NCI-H2171 (cell line): ENCODE measurements around the gene SLC17A2.
"Not testable (repeated sequence)": the region's sequence is repeated elsewhere in the genome, so short reads cannot be mapped to it uniquely, and the experiment has no call there.

ENCODE experiments used
- DNase-seq: peaks from one replicate; lab custom pipeline; 2025; lab: John Stamatoyannopoulos, UW

Gene SLC17A2

DNA sequence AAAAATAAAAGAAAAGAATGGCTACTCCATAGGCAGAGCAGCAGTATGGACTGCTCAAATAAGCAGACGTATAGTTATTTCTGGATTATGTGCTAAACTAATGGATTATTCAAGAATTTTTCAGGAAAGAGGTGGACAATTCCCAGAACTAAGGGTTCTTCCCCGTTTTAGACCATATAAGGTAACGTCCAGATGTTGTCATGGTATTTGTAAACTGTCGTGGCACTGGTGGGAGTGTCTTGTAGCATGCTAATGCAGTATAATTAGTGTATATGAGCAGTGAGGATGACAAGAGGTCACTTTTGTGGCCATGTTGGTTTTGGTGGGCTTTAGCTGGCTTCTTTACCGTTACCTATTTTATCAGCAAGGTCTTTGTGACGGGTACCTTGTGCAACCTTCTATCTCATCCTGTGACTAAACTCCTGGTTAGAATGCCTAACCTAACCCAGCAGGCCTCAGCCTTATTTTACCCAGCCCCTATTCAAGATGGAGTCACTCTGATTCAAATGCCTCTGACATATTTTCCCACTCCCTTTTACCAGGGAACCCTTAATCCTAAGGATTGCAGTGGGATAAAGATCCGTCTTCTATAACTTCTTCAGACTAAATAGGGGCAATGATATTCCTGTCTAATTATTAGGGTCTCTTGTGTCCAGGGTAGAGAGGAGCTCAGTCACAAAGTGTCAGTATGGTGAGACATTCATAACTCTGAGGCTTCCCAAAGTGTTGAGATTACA lies 21.0 kb upstream of the SLC17A2 start:
- DNase-seq = no peak

DNA sequence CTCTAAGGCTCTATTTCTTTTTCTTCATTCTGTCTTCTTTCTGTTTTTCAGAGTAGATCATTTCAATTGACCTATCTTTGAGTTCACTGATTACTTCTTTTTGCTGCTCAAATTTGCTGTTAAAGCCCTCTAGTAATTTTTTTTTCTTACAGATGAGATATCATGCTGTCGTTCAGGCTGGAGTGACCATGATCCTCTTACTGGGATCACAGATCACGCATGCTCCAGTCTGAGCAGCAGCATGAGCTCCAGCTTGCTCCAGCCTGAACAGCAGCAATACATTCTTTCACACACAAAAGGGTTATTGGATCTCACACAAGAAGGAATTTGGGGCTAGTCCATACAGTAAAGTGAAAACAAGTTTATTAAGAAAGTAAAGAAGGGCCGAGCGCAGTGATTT lies 19.8 kb upstream of the SLC17A2 start:
- no peak for DNase-seq

DNA sequence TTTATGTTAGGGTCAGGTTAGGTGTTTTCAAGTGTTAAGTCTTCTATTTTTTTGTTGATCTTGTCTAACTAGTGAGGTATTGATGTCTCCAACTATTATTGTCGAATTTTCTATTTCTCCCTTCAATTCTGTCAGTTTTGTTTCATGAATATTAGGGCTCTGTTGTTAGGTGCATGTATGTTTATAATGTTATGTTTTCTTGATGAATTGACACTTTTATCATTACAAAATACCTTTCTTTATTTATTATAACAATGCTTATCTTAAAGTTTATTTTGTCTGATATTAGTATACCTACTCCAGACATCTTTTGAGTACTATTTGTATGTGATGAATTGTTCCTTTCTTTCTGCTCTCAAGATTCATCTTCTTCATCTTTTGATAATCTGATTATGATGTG lies 19.2 kb upstream of the SLC17A2 start:
- no peak for DNase-seq

DNA sequence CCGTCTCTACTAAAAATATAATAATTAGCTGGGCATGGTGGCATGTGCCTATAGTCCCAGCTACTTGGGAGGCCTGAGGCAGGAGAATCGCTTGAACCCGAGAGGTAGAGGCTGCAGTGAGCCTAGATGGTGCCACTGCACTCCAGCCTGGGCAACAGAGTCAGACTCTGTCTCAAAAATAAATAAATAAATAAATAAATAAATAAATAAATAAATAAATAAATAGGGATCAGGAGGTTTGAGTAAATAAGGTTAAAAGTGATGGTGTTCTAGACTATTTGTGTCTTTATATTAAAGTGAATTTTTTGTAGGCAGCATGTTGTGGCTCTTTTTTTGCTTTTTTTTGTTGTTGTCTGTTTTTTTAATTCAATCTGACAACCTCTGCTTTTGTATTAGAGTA lies 17.0 kb upstream of the SLC17A2 start:
- not testable (repeated sequence) for DNase-seq

DNA sequence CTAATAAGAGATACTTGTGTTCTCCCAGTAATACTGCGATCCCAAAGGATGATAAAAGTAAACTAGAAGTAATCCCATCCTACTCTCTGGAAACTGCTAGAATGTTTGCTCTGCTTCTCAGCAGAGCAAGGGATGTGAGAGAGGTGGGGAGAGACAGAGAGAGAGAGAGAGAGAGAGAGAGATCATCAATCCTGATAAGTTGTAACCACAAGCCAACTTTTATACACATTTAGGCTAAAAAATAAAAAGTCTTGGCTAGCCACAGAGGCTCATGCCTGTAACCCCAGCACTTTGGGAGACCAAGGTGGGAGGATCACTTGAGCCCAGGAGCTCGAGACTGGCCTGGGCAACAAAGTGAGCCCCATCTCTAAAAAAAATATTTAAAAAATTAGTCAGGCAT lies 16.1 kb upstream of the SLC17A2 start:
- DNase-seq = no peak

DNA sequence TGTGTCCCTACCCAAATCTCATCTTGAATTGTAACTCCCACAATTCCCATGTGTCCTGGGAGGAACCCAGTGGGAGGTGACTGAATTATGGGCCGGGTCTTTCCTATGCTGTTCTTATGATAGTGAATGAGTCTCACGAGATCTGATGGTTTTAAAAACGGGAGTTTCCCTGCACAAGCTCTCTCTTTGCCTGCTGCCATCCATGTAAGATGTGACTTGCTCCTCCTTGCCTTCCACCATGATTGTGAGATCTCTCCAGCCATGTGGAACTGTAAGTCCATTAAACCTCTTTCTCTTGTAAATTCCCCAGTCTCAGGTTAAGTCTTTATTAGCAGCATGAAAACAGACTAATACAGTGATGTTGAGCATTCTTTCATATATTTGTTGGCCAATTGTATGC lies 15.2 kb upstream of the SLC17A2 start:
- not testable (repeated sequence) for DNase-seq

DNA sequence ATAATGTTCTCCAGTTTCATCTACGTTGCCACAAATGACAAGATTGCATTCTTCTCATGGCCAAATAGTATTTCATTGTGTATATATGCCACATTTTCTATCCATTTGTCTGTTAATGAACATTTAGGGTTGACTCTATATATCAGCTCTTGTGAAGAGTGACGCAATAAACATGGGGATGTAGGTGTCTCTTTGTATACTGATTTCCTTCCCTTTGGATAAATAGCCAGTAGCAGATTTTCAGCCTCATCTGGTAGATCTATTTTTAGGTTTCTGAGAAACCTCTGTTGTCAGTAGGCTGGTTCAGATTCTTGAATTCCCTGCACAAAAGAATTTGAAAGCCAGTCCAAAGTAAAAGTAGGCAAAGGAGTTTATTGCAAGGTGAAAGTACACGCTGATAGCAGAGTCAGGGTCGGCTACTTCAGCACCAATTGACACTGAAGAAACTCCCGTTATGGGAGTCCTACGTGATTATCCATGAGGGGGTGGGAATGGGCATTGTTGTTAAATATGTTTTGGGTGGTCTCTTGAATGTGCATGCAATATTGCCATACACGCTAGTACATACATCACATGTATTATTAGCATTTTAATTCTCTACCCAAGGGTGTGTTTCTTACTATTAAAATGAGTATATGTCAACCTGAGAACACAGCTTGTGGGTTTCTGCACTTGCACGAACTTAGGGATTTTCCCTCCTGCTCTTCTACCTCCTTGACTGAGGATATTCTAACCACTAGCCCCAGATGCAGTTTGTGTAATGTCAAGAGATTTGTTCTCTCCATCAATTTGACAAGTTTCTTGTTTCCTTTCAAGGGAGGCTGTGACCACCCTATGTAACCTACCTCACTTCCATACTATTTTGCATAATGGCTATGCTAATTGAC lies 14.4 kb upstream of the SLC17A2 start:
- no peak for DNase-seq

DNA sequence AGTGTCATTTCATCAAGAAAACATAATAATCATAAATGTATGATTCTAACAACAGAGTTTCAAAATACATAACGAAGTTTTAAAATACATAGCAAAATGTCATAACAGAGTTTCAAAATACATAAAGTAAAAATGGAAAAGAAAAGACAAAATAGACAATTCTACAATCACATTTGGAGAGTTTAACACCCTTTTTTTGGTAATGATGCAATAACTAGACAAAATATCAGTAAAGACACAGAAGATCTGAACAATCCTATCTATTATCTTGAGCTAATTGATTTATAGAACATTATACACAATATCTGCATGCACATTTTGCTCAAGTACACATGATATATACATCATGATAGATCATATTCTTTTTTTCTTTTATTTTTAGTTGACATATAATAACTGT lies 13.4 kb upstream of the SLC17A2 start:
- no peak for DNase-seq

DNA sequence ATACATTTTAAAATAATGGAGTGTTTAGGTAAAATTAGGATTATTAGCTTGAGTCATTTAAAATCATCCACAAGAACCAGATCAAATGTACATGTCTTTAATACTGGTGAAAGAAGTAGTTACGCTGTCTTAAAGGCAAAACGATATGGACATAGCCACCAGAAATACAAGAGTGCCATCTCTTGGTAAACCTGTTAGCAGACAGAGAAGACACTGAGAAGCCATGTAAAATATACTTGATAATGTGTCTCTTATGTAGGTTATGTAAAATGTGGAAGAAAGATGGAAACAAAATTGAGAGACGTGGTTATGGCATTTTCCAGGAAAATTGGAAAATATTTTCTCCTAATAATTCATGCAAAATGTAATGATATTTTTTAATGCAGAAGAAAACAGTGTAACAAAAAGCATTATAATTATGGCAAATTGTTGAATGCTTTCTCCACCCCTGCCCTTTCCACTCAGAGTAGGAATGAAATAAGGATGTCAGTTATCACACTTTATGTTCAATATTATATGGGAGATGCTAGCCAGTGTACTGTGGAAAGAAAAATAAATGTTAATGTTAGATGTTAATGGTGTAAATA lies 12.2 kb upstream of the SLC17A2 start:
- DNase-seq = no peak

DNA sequence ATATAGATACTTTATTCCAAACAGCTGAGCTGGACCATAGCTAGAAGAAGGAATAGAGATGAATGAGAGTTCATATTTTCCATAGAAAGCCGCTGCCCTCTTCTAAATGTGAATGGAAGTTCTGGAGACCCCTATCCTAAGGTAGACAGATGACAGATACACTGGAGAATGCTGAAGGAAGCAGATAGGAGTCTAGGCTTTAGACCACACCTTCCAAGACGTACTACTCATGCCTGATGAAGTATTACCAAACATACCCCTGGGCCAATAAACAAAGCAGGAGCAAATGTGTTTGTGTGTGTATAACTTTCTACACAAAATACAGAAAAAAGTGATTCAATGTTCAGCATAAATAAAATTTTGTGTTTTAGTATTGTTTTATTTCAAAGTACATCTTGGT lies 9.1 kb upstream of the SLC17A2 start:
- DNase-seq = no peak

DNA sequence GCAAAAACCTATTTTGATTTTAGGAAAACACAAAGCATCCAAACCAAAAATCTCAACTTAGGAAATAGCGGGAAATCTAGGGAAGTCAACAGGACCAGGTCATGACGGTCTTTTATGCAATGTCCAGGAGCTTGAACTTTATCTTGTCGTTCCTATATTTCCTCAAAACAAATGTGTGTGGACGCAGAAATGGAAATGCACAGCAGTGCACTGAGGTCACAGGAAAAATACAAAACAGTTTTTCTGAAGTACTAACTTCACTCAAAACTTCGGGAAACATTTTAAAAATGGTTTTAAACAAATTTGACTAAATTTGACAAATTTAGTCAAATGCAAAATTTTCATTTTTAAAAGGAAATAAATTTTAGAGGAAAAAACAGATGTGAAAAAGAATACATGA lies 5.5 kb upstream of the SLC17A2 start:
- no peak for DNase-seq

DNA sequence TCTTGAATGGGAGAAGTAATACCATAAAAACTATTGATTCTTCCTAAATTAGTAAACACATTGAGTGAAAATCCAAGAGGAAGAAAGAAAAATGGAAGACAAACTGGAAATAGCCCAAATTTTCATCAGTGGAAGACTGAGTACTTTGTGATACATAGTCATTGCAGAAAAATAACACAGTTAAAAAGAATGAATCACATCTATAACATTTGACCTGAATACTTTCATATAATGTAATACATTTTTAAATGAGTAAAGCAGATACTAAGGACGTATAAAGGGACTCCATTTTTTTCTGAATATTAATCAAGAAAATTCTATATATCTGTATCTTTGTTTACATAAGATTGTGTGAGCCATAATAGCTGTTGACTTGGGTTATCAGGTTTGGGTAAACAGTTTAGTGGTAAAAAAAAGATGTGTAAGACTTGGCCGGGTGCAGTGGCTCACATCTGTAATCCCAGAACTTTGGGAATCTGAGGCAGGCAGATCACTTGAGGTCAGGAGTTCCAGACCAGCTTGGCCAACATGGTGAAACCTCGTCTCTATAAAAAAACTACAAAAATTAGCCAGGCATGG lies 4.3 kb upstream of the SLC17A2 start:
- DNase-seq = no peak

DNA sequence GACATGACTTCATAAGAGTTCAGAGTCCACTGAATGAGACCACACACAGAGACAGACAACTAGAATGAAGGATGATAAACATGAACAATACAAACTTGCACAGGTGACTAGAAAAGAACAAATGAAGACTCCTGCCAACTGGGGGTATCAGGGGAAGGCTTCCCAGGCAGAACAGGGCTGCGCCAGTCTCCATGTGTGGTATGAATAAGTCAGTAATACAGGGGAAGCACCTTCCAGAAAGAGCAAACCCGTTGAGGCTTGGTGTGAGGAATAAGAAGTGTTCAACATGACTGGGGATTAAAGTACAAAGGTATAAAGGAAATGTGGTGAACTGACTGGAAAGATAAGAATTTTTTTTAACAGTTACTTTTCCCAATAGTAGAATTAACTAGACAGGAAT lies 3.7 kb upstream of the SLC17A2 start:
- DNase-seq = no peak

DNA sequence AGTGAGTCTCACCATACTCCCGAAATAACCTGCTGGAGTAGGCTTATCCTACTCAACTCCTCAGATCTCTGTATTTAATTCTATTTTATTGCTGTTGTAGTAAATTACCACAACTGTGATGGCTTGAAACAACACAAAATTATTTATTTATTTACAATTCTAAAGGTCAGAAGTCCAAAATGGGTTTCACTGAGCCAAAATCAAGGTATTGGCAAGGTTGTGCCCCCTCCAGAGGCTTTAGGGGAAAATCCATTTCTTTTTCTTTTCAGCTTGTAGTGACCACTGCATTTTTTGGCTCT lies 869 bp upstream of the SLC17A2 start:
- no peak for DNase-seq

DNA sequence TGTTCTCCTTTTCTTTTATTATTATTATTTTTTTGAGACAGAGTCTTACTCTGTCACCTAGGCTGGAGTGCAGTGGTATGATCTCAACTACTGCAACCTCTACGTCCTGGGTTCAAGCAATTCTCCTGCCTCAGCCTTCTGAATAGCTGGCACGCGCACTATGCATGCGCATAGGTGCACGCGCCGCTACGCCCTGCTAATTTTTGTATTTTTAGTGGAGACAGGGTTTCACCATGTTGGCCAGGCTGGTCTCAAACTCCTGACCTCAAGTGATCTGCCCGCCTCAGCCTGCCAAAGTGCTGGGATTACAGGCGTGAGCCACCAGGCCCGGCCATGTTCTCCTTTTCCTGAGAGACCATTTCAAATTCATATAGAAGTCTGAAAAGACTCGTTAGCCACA lies 706 bp downstream of the SLC17A2 start:
- DNase-seq = not testable (repeated sequence)

DNA sequence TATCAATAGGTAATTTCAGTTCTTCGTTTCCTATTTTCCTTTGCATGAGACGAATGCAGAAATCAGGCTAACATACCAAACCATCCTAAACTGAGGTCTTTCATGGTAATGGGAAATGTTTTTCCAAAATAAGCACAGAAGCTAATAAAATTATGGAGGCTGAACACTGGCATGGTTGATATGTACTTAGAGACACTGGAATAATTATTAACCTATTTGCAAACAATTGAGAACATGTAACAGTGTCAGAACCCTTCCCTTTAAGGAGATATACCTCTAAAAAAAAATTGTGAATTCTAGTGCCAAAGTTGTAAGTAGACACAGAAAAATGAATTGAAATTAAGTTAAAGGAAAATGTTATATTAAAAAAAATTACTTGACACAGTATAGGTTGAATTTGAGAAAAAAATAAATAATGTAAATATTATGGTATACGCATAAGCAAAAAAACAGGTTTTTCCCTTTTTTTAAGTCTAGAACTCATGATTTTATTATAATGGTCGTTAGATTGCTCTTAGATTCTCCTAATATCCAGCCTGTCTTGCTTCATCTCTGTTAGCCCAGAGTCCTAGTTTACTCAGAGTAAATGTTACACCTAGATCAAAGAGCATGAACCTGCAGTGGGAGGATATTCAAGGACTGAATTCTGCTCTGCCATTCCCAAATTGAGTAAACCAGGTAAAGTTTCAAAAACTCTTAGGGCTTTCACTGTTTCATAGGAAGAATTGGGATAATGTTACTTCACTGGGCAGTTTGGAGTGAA lies 1.7 kb downstream of the SLC17A2 start:
- no peak for DNase-seq

DNA sequence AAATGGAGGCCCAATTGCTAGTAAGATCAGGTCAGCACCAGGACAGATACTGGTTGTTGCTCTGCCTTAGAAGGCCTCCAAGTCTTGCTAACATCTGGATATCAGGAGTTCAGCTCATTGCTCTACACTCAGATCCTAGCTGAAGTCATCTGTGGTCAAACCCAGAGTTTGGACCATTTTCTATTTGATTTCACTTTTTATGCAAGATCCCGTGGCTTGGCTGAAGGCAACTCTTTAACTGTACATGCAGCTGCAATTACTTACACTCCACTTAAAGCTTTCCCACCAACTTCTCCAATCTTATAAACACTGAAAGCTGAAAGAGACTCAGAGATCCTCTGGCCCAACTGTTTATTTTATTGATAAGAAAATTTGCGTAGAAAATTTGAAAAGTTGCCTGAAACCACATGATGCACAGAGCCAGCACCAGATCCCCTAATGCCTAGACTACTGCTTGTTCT lies 2.7 kb downstream of the SLC17A2 start:
- DNase-seq = no peak

DNA sequence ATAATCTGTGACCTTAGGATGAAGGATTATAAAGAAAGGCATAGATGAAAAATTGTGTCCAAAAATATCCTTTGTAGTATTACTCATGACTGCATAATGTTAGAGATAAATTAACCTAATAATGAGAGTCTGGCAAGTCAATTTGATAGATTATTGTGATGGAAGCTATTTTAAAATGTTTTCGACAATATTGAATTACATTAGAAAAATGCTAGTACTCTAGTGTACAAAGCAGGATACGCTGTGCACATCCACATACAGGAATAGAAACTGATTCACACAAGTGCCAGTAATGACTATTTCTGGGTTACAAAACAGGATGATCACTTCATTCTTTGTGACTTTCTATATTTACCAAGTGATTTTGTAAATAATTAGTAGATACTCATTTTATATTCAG lies 3.3 kb downstream of the SLC17A2 start:
- DNase-seq = no peak

DNA sequence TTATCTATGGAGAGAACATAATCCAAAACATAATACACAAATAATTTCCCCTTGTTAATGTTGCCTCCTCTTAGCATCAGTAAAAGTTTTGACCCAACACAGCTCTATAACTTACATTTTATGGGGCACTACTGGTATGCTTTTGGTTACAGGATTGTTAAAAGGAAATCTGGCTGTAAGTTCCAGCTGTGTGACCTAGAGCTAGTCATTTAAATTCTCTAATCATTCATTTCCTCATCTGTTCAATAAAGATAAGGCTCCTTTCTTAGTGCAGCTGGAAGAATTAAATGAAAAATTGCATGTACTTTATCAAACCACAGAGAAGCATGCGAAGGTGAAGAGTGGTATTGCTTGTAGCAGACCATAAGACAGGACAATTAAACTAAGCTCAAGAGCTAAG lies 4.6 kb downstream of the SLC17A2 start:
- no peak for DNase-seq

DNA sequence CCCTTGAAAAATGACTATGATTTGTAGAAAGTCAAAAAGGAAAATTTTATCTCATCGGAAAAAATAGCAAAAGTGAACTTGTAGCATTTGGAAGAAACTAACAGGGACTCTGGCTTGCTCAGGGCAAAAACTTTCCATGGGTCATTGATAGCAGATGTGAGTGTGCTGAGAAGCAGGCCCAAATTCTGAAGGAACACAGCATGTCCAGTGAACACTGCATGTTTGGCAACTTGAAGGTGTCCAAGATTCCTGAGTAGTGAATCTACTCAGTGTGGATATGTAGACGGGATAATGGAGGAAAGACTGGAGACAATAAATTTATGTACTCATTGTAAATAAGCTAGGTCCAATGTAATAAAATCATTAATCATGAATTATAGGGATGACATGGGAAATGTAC lies 8.2 kb downstream of the SLC17A2 start:
- DNase-seq = no peak

DNA sequence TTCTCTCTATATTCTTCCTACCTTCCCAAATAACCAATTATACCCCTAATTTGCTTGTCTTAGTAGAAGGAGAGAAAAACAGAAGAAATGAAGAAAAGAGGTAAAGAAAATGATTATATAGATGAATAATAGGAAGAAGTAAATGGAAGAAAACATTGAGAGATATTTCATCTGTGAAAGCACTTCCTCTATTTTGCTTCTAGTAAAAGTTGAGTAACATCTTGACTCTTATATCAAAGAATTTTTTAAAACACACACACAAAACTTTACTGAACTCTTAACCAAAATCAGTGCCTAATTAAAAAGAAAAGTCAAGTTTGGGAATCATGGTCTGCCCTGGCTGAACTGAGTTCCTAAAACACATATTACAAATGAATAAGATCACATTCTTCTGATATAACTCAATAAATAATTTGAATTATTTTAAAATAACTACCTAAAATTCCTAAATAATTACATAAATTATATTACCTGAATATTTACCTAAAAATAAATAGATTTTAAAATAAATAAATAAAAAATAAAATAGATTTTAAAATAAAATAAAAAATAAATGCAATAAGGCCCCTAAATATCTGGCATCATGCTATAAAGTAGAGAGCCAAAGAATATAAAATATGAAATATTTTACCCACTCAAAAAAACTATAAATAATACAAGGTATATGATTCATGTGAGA lies 8.8 kb downstream of the SLC17A2 start:
- DNase-seq = no peak

DNA sequence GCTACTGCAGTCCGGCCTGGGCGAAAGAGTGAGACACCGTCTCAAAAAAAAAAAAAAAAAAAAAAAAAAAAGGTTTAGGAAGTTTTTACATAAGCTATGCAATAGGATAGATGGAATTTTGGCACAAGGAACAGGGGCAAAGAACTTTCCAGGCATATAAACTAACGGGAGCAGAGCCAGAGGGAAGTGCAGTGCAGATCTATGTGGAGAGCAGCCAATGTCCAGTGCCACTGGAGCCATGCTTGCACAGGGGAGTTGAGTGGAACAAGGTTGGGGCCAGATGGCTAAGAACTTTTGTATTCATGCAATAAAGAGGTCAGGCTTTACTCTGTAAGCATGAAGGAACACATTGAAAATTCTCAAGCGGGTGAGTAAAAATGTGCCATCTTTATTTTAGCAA lies 10.8 kb downstream of the SLC17A2 start:
- no peak for DNase-seq
